BJ (cell line): ENCODE results near the gene RHBDD3. TPM values are rescaled to one million over a fixed set of nuclear protein-coding genes. Genes with fewer than 3 reads are reported as not detected.
"Not testable (repeated sequence)": the region's sequence is repeated elsewhere in the genome, so short reads cannot be mapped to it uniquely, and the experiment has no call there.

ENCODE experiments used
- CTCF ChIA-PET: fragments of 350-600 bp; formaldehyde crosslinking; extraction: SDS; loops from one replicate; lab custom pipeline; 2021; ENCODE audit warnings: antibody characterized with exemption, inconsistent platforms; lab: Yijun Ruan, JAX
- POLR2A ChIA-PET: fragments of 300-600 bp; sonication (Branson Sonifier 250); formaldehyde crosslinking; extraction: SDS; loops from one replicate; lab custom pipeline; 2021; ENCODE audit warnings: antibody characterized with exemption; lab: Charles Lee
- DNase-seq: peaks from one replicate; pipeline ENCODE4 v3.0.0-alpha.2; 2011; ENCODE audit warnings: low read depth
- H3K27me3 ChIP-seq: 2 replicates; pipeline ENCODE4 v1.6.0; 2011; ENCODE audit warnings: low read length; ENCODE audit not compliant: control insufficient read depth, insufficient read depth
- H3K36me3 ChIP-seq: 2 replicates; pipeline ENCODE4 v1.5.1; 2011; ENCODE audit warnings: low read length; ENCODE audit not compliant: control insufficient read depth, insufficient read depth
- H3K4me3 ChIP-seq: 2 replicates; pipeline ENCODE4 v1.5.1; 2011; ENCODE audit warnings: low read depth, mild to moderate bottlenecking, control low read depth, low read length
- CTCF ChIP-seq: IDR thresholded peaks from 2 replicates; pipeline ENCODE4 v1.5.1; 2011; ENCODE audit warnings: low read depth, mild to moderate bottlenecking, control low read depth, inconsistent platforms, low read length, moderate library complexity; ENCODE audit not compliant: insufficient read depth
- polyA plus RNA-seq: library from polyadenylated mRNA; depleted of rRNA; stranded (reverse); fragments of >200 nt; gene quantifications from 2 replicates; pipeline ENCODE4 v1.2.3, GENCODE V29; 2011

Gene RHBDD3
- polyA plus RNA-seq, 1 experiment, result 15.6 TPM

- no peaks in the 10 kb centered on the region for H3K36me3 ChIP-seq
- no peaks in the 10 kb centered on the region for H3K27me3 ChIP-seq
- no peak for TF ChIP-seq CTCF
- POLR2A ChIA-PET, result no interaction called here
- no peak overlapping the region for H3K4me3 ChIP-seq
- CTCF ChIA-PET, result interaction anchor here (4.1 kb wide), 1 partner anchor 9 kb away, joined by 31 read pairs; no protein-coding TSS in a partner anchor
- no peak for DNase-seq
Observed at GRCh38 chr22:29254286-29254660, 13.5 kb downstream of the RHBDD3 start.

- no peak overlapping the region for H3K4me3 ChIP-seq
- no peak for TF ChIP-seq CTCF
- H3K27me3 ChIP-seq, result no peaks in the 10 kb centered on the region
- no peak for DNase-seq
- ChIA-PET CTCF (interaction anchor here (4.1 kb wide), 1 partner anchor 8 kb away, joined by 31 read pairs; no protein-coding TSS in a partner anchor), POLR2A (no interaction called here)
- H3K36me3 ChIP-seq, result no peaks in the 10 kb centered on the region
Observed at GRCh38 chr22:29253561-29254285, 14.1 kb downstream of the RHBDD3 start.

GRCh38 chr22:29251981-29252911 is 15.5 kb downstream of the RHBDD3 start:
- no peak for DNase-seq
- Histone ChIP-seq H3K36me3 (no peaks in the 10 kb centered on the region), H3K27me3 (0 out of 2 replicates have a peak, but pooled peaks cover under 1% of the 10 kb centered on the region), H3K4me3 (no peak overlapping the region)
- TF ChIP-seq CTCF, result no peak
- POLR2A ChIA-PET, result no interaction called here
- CTCF ChIA-PET, result interaction anchor here (0.9 to 1.0 kb wide), 2 partner anchors 43 to 397 kb away, joined by 3 to 4 read pairs; no protein-coding TSS in a partner anchor

GRCh38 chr22:29251265-29251664 is 16.5 kb downstream of the RHBDD3 start:
- Histone ChIP-seq H3K27me3 (0 out of 2 replicates have a peak, but pooled peaks cover 2% of the 10 kb centered on the region), H3K36me3 (no peaks in the 10 kb centered on the region), H3K4me3 (no peak overlapping the region)
- DNase-seq, result no peak
- CTCF ChIA-PET, result interaction anchor here (0.9 kb wide), 1 partner anchor 42 kb away, joined by 4 read pairs; no protein-coding TSS in a partner anchor
- POLR2A ChIA-PET, result no interaction called here
- TF ChIP-seq CTCF, result no peak

- POLR2A ChIA-PET, result not testable (repeated sequence)
Observed at GRCh38 chr22:29247891-29248290, 19.9 kb downstream of the RHBDD3 start.

More at GRCh38 chr22:29247891-29248290, 19.9 kb downstream of the RHBDD3 start:
- not testable (repeated sequence) for H3K27me3 ChIP-seq, DNase-seq, H3K36me3 ChIP-seq, H3K4me3 ChIP-seq
- CTCF ChIA-PET, result interaction anchor here (0.6 to 3.5 kb wide), 4 partner anchors 29 to 648 kb away, joined by 3 to 26 read pairs (median 4); no protein-coding TSS in a partner anchor
